Myocyte (in vitro differentiated cells): ENCODE results near the gene TMEM151A. TPM values are rescaled to one million over a fixed set of nuclear protein-coding genes. Genes with fewer than 3 reads are reported as not detected.

Source experiments
- DNase-seq: peaks from one replicate; pipeline ENCODE4 v3.0.0-alpha.2; 2012; ENCODE audit warnings: low read depth
- total RNA-seq: library from RNA; depleted of rRNA; stranded (reverse); fragments of >200 nt; gene quantifications from 2 replicates; pipeline ENCODE4 v1.2.3, GENCODE V29; 2014

Gene TMEM151A
- total RNA-seq, 1 donor from 2014 or later: 0.08 TPM

DNA sequence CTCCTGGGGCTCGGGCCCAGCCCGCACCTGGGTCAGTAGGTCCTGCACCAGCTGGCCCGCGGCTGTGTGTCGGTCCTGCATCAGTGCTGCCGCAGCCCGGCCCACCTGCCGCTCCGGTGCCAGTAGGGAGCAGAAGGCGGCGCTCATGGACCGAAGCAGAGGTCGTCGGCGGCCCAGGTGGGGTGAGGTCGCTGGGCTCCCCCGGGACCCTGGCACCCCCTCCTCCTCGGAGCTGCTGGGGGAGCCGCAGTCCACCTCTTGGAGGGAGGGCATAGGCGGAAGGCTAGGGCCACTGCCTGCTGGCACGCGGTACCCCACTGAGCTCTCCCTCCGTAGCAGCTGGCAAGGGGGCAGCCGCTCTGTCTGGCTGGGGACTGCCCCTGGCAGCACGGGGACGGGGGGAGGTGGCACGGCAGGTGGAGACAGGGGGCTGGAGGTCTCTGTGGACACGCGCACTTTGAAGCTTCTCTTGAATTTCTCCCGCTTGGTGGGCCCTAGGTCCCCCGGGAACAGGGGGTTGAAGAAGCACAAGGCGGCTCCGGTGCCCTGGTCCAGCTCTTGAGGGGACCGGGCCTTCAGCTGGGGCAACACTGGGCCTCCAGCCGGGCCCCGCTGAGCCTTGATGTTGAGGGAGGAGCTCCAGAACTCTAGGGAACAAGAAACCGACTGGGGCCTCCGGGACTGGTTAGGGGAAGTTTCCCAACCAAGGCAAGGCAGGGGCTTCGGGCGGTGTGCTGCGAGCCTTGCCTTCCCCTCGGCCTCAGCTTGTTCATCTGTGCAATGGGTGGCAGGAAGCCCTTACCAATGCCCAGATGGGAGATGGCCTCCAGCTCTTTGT lies 43.1 kb downstream of the TMEM151A start:
- DNase-seq: no peak

DNA sequence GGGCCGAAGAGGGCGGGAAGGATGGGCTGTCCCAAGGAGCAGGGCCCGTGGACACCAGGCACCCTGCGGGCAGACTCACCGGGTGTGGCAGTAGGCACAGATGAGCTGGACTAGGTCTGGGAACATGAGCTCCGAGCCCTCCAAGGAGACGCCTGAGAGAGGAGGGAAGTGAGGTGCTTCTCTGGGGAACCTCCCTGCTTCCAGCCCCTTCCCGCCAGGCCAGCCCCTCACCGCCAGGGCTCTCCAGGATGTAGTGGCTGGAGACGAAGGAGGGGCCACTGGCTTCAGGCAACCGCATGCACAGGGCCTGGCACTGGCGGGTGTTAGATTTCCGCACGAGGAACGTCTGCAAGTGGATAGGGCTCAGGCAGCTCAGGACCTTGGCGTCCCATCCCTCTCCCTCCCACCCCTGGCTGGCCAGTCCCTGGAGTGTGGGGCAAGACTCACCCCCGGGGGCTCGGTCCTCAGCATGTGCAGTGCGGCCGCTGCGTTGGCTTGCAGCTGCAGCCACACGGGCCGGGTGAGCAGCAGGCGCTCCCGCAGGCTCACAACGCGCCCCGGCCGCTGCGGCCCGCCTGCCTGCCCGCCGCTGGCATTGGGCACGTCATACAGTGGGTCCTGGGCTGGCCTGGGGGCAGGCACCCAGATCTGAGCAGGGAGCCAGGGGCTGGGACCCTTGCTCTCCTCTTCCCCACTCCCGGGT lies 44.0 kb downstream of the TMEM151A start:
- DNase-seq: peak; percentile 80

DNA sequence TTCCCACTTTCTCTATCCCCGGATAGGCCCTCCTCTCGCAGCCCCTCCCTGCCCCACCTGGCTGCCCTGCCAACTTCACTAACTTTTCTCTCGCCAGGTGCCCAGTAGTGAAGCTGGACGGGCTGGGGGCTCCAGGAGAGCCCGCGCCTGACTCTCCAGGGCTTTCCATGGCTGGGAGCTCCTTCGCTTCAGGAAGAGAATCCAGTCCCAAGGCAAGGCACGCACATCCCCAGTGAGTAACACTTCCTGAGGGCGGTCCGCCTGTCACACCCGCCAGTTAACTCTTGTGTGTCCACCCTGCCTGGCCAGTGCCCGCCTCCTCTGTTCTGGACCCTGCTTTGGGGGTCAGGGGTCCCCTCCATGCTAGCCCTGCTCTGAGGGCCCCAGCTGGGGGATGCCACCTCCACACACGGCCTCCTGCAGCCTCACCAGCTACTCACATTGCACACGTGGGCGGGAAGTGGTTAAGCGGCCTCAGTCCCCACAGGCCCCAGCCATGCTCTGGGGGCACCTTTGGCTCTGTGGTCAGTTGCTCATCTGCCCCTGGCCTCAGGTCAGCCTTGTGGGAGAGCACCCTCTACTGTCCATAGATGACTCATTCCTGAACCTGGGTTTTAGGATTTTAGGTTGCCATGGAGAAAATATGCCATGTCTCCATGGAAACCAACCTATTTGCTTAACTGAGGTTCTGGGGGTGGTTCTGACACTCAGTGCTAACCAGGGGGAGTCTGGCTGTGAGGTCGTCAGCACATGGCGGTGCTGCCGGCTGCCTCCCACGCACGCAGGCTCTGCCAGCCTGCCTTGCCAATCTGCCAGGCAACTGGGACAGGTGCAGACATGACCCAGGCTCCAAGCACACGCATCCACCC lies 44.8 kb downstream of the TMEM151A start, which contains the start of gene RIN1:
RIN1 (minus strand) TSS at position 201 of the 869 bp plus-strand sequence; CDS start at position 169, 32 bp downstream.
- DNase-seq: peak; percentile 98

DNA sequence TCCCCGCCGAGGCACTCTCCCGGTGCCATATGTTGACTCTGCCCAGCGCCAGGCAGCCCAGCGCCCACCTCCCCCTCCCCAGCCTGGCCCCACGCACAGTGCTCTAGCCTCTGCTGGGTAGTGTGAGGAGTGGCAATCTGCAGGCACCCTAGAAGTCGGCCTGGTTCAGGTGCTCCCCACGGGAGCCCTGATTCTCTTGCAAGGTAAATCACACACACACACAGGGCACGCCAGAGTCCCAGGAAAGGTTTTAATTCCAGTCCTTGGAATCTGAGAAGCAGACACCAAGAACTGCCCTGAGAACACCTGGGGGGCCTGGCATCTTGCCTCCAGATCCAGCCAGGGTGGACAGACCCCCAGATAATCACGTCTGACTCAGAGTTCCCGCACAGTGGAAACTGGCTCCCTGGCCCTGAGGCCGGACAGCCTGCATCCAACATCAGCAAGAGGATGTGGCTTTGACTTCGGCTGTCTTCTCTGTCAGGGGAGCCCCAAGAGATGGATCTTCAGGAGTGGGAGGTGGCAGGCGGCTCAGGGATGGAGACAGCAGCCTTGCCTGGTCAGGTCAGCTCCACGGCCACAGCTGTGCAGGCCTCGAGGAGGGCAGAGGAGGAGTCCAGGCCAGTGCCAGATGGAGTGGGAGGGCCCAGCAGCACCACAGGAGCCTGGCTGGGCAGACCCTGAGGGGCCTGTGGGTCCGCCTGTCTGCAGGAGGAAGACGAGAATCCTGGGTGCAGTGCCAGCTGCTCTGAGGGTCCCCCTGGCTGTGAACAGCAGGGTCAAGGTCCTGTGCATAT lies 45.6 kb downstream of the TMEM151A start:
- peak; percentile 82 for DNase-seq

DNA sequence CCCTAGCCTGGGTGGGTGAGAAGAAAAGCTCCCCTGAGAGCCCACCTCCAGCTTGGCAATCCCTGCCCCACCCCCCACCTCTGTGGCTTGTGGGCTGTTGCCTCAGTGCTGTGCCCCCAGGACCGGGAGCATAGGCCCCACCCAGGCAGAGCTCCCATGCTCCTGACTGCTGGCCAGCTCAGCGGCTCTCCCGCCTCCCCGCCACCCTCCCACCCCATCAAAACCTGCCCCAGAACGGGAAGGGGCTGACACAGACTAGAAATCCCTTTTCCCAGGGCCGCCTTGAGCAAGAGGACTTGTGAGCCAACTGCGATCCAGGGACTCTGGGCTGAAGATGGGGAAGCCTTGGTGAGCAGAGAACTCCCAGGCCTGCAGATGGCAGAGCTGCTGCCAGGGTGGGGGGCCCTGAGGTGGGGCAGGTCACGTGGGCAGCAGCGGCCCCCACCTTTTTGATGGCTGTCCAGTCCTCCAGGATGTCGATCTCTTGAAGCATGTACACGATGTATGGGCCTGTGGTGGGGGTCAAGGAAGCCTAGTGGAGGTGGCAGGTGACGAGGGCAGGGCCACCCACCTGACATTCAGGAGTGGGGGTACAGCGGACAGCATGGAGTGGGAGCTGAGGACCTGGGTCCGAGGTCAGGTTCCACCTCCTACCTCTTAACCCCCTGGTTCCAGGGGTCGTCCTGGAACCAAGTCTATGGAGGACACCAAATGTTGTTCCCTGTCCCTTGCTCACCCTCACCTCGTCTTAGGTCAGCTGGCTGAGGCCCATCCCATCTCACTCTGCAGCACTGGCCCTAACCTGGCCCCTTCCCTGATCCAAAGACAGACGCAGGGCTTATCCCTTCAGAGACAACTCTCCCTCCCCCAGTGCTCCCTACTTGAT lies 46.8 kb downstream of the TMEM151A start:
- DNase-seq: no peak

DNA sequence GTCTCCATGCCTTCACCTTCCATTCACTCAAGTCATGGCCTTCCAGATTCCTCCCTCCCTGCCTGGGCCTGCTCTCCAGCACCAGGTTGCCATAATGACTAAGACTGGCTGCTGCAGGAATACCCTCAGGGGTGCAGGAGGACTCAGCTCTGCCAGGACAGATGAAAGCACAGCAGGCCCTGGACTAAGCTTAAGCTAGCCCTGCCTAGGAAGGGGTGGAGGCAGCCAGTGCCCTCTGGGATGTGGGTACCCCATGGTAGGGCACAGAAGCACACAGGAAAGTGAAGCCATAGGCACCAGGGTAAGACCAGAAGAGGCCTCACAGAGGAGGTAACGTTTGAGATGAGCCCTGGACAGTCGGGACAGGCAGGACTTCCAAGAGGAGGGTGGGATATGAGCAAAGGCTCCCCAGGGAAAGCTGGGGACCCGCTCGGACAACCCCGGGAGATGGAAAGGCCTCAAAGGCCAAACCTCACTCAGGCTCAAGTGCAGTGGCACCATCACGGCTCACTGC lies 47.5 kb downstream of the TMEM151A start:
- DNase-seq: no peak

DNA sequence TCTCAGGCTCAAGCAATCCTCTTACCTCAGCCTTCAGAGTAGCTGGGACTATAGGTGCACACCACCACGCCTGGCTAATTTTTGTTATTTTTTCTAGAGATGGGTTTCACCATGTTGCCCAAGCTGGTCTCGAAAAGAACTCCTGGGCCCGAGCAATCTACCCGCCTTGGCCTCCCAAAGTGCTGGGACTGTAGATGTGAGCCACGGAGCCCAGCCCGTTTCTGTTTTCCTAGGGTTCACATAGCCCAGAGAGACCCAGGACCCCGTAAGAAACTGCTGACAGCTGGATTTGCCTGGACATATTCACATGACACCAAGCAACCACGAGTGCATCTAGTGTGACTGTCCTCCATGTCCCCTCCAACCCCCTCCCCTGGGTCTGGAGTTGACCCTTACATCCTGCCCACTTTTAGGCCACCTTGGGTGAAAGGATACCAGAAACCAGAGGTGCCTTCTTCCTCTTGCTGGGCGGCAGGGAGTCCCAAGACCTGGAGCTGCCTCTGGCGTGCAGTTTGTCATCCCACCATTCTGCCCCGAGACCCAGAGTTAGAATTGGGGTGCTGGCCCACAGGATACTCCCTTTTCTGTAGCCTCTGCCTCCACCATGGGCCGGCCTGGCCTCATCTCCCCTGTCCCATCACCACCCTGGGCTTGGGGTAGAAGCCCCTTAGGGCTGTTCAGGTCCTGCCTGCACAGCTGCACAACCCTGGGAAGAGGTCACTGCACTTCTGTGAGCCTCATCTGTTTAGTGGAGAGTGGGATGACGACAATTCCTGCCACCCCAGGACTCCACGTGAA lies 48.2 kb downstream of the TMEM151A start:
- DNase-seq: no peak

DNA sequence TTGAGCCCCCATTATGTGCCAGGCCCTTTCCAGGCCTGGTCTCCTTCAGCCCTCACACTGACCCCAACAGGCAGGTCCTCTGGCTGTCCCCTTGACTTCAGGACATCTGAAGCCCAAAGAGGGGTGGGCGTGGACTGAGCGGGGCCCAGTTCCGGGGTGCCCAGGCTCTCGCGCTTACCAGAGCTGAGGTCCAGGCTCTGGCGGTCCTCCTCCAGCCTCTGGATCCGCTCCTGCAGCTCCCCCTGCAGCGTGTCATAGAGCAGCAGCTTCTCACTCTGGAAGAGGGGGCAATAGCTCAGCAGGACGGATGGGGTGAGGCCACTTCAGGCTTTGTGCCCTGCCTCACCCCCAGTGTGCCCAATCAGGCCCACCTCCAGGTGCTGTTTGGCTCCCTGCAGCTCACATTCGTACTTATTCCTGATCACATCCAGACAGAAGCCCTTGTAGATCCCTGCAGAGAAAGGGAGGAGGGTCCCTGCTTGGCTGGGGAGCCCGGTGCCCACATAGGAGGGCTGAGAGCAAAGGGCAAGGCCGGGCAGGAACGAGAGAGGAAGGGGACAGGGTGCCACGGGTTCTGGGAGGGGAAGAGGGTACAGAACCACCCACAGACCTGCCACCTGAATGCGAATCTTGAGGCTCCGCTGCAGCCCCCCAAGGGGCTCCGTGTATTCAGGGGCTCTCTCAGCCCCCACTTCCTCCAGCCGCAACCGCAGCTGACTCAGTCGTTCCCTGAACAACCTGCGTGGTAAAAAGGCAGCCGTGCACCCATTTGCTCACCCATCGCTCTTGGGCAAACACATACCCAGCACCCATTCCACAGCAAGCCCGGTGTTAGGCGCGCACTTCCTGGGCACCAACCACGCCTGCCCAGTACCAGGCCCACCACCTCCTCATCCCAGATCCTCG lies 49.2 kb downstream of the TMEM151A start:
- no peak for DNase-seq

DNA sequence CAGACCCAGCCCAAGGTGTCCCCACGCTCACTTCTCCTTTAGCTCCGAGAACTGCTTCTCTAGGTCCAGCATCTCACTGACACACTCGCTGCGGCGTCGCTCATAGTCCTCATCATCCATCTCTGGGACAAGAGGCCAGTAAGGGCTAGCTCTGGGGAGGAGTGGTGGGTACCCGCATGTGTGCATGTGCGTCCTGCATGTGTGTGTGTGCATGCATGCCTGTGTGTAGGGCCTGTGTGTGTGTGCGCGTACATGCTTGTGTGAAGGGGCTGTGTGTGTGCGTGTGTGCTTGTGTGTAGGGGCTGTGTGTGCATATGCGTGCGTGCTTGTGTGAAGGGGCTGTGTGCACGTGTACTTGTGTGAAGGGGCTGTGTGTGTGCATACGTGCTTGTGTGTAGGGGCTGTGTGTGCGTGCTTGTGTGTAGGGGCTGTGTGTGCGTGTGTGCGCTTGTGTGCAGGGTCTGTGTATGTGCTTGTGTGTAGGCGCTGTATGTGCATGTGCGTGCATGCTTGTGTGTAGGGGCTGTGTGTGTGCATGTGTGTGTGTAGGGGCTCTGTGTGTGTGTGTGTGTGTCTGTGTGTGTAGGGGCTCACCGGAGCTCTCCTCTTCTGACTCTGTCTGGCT lies 49.9 kb downstream of the TMEM151A start:
- DNase-seq: no peak

DNA sequence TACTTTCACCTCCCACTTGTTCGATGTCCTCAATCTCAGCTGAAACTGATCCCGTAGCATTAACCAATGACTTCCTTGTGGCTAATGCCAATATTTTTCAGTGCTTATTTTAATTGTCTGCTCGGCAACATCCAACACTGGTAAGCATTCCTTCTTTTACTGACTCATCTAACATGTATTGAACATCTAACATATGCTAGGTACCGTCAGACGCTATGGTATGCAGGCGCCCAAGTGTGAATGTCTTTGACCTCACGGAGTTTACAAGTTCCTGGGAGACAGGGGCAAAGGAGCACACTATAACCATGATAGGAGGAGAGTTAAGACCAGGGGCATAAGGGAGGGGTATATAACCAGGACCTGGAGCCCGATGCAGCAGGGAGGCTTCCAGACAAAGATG lies 51.5 kb downstream of the TMEM151A start:
- DNase-seq: no peak

DNA sequence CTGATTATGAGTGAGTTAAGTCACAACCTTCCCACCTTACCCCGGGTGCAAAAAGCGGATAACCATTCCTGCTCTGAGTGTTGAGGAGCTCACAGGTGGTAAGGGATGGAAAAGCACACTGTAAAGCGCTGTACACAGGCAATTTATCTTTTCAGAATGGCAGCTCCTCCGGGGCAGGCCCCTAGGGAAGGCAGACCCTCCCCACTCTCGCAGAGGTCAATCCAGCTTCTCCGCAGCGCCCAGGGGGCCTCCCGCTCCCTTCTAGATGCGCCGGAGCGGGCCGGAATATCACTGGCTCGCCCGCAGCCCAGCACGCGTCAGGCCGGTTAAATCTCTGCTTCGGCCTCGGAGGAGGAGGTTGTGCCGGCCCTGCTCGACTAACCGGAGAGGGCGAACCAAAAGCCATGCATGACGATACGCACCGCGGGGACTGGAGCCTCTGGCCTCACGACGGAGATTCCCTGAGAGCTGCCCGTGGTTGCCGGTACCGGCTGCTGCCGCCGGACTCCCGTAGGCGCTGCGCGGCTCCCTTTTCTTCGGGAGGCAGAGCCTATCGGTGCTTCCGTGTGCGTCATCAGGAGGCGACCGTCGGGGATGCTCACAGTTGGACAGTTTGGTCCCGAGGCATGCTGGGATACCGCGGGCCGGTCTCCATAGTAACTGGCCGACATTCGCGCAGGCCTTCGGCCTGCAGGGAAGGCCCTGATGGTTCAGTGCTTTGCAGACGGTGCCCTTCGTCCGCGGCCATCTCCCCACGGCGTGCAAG lies 53.0 kb downstream of the TMEM151A start, which contains the start of gene BRMS1:
BRMS1 (minus strand) TSS at position 555 of the 766 bp plus-strand sequence. CDS start 2,870 bp downstream, outside the sequence.
- DNase-seq: peak; percentile 98

DNA sequence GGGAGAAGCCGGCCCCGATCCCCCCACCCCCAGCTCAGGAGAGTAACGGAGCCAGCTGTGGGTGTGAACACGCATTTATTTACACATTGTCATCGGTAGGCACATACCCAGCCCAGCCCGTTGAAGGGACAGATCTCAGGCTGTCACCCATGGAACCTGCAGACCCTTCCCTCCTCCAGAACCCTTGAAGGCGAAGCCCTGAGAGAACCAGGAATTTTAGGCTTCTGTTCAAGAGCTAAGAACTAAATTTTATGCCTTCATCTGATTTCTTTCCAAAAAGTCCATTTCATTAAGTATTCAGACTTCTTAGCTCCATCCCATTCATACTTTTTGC lies 53.6 kb downstream of the TMEM151A start:
- DNase-seq: no peak
